ENCODE measurements around the gene CTU1.

Gene CTU1

DNA sequence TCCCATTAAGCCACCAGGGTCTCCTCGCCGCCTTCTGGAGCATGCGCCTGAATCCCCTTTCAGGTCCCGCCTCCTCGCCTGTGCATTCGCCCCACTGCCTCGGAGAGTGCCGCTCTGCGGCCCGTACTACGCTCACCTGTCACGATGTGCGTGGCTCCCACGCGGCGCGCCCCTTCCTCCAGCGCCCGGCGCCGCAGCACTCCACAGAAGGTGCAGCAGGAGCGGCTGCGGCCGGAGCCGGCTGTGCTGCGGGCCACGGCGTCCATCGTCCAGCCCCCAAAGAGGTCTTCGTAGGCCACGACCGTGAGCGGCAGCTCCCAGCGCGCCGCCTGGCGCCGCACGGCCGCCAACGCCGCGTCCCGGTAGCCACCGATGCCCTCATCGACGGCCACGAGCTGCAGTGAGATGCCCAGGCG lies 4.3 kb downstream of the CTU1 start:
- DNase-seq (ENCODE audit: low spot score), result no peak

- DNase-seq (ENCODE audit: low spot score), result no peak
These were observed 5.2 kb downstream of the CTU1 start for GRCh38 chr19:51102991-51103390.

DNA sequence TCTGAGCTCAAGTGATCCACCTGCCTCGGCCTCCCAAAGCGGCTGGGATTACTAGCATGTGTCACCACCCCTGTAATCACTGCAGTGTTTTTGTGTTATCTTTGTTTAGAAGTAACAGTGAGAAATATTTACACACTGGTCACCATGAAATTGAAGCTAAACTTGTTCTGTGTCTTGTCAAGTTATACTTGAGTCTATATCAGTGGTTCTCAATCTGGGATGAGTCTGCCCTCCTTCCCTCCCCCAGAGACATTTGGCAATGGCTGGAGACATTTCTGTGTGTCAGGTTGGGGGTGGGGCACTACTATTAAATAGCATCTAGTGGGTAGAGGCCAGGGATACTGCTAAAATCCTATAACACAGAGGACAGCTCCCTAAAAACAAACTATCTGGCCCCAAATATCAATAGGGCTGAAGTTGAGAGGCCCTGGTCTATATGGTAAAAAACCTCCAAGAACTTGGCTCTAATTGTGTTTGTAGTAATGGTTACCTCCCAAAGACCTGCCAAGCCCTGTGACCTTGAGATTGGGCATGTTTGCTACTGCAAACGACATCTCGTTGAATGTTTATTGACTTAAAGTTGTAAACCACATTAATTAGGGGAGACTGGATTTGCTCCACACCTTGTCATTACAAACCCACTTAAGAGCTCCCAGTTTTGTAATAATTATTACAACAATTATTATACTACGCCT lies 6.9 kb downstream of the CTU1 start:
- DNase-seq (ENCODE audit: low spot score), result no peak

DNA sequence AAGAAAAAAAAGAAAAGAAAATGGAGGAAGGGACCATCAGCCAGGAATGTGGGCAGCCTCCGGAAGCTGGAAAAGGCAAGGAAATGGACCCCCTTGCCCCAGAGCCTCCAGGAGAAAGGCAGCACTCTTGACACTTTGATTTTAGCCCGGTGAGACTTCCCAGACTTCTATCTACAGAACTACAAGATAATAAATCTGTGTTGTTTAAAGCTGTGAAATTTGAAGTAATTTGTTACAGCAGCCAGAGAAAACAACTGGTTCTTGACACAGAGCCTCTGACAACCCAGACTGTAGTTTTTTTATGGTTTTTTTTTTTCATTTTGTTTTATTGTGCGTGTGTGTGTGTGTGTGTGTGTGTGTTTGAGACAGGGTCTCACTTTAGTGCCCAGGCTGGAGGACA lies 7.6 kb downstream of the CTU1 start:
- no peak for DNase-seq (ENCODE audit: low spot score)

- DNase-seq (ENCODE audit: low spot score), result no peak
These were observed 9.2 kb downstream of the CTU1 start for GRCh38 chr19:51099047-51099382.

GRCh38 chr19:51098365-51099046 lies 9.7 kb downstream of the CTU1 start:
- no peak for DNase-seq (ENCODE audit: low spot score)

DNA sequence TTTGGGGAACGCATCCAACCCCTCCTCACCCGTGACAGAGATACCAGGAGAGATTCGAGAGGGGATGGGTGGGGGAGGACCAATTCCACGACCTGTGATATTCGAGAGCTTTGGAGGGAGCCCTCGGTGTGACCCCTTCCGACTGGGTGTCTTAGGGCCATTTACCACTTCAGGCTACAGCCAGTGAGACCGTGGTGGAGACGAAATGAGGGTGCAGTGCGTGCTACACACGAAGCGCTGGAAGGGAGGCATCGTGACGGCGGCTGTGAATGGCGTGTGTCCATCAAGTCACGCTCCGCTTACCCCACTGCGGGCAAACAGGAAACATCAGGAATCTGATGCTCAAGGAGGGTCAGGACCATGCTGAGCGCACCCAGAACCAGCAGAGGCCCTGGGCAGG lies 10.4 kb downstream of the CTU1 start:
- DNase-seq (ENCODE audit: low spot score), result no peak

DNA sequence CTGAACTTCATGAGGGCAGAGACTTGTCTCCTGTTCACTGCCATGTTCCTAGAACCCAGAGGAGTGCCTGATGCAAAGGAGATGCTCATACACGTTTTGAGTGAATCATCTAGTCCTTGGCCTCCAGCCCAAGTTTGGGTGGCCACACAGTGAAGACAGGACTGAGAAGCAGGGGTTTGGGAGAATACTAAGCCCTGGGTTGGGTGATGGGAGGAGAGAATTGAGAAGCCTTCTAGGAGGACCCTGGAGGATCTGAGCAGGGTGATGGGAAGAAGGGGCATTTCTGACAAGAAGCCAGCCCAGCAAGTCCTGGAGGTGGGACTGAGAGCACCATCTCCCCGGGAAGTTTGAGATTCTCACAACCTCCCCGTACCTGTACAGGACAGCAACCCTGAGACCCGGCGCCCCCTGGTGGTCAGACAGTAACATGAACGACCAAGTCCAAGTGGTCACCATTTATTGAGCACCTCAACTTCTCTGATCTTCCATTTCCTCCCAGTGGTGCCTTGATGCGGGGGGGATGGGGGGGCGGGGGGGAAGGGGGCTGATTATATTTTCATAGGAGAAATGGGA lies 11.0 kb downstream of the CTU1 start:
- DNase-seq (ENCODE audit: low spot score), result peak; percentile 80

DNA sequence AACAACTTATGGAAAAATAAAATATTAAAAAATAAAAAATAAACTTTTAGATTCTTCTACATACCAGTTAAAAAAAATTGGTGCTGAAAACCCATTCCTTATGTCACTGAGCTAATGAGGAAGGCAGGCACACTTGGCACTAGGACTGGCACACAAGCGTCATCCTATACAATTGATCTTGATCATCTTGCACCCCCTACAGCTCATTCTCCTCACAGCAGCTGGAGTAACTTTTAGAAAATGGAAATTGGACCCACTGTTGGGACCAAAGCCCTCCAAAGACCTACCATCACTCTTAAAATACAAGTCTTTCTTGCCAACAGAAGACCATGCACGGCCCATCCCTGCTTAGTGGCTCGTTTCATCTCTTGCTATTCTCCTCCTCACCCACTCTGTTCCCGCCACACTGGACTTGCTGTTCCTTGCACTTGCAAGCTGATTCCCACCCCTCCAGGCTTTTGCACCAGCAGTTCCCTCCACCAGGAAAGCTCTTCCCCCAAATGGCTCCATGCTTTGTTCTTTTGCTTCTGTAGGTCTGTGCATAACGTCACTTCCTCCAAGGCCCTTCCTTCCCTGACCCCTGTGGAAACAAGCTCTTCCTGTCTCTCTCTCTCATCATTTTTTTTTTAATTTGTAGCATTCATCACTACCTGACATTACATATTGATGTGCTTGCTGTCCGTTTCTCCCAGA lies 11.6 kb downstream of the CTU1 start:
- DNase-seq (ENCODE audit: low spot score), result no peak

DNA sequence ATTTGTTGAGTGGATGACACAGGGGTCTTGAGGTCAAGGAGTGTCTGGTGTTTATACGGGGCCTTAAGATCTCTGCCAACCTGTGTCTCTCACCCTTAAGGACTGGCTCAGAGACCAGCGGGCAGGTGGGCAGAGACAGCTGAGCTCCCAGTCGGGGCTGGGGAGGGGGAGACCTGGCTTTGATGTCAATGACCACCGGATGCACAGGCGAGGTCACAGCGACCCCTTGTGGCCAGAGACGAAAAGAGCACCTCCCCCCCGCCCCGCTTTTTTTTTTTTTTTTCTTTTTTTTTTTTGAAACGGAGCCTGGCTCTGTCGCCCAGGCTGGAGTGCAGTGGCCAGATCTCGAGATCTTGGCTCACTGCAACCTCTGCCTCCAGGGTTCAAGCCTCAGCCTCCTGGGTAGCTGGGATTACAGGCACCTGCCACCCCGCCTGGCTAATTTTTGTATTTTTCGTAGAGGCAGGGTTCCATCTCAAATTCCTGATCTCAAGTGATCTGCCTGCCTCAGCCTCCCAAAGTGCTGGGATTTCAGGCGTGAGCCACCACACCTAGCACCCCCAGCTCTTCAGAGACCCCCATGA lies 13.4 kb downstream of the CTU1 start:
- peak; percentile 85 for DNase-seq (ENCODE audit: low spot score)

GRCh38 chr19:51093510-51094345 lies 14.5 kb downstream of the CTU1 start:
- no peak for DNase-seq (ENCODE audit: low spot score)

DNA sequence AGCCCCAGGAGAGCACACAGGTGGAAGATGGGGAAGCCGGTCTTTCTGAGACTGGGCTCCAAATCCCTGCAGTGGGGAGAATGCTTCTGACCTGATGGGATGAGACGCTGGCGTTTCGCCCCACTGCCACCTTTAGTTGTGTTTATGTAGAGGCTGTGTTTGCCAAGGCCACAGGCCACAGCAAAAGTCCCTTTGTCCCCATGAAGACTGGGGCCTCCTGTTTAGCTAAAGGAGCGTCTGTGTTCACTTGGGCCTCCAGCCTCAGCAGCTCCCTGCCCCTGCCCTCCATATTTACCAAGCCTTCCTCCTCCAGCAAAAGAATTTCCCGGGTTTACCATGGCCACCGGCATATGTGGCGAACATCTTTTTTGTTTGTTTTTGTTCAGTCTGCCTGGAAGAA lies 15.1 kb downstream of the CTU1 start:
- no peak for DNase-seq (ENCODE audit: low spot score)

DNA sequence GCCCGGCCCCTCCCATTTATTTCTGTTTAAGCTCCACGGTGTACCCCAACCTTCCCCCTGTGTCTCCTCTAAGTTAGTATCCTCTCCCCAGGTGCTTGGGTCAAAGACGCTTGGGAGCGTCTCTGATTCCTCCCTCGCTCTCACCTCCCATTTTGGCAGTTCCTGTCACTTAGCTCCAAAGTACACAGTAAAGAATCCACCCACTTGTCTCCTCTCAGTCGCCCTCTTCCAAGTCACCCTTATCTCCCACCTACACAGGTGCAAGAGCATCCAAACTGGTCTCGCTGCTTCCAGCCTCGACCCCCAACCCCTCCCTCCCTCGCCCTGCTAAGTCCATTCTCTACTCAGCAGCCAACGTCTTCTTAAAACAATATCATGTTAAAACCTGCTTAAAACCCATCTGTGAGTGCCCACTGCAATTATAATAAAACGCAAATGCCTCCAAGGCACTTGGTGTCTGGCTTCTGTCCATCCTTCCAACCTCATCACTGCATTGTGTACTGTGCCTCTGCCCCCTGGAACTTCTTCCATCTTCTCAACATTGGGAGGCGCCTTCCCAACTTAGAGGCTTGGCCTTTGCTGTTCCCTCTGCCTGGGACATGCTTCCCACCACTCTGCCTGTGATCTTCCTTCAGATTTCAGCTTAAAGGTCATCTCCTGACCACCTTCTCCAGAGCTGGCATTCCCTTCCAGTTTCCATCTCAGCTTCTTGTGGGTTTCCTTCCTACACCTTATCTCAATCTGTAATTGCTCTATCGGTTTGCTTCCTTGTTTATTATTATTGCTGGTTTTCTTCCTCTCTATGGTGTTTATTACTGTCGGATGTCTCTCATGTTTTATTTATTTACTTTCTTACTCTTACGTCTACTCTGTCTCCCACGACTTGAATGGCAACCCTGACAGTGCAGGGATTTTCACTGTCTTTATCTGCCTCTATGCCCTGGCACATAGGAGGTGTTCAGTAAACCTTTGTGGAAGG lies 16.0 kb downstream of the CTU1 start:
- no peak for DNase-seq (ENCODE audit: low spot score)

GRCh38 chr19:51091126-51091525 lies 17.1 kb downstream of the CTU1 start:
- DNase-seq (ENCODE audit: low spot score), result no peak

DNA sequence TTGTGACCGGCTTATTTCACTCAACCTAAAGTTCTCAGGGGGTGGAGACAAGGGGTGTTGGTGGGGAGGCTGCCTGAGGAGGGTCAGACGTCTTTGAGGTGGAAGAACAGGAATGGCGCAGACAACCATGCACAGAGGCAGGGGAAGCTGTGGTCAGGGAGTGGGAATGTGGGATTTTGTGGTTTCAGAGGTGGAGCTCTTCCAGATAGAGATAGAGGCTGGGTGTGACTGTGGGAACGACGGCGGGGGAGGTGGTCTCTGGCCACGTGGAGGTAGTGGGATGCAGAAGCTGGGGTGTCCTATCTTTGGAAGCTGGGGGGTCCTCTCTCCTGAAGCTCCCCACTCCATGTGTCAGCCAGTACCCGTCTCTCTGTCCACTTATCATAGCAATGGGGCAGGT lies 17.7 kb downstream of the CTU1 start:
- DNase-seq (ENCODE audit: low spot score), result no peak

DNA sequence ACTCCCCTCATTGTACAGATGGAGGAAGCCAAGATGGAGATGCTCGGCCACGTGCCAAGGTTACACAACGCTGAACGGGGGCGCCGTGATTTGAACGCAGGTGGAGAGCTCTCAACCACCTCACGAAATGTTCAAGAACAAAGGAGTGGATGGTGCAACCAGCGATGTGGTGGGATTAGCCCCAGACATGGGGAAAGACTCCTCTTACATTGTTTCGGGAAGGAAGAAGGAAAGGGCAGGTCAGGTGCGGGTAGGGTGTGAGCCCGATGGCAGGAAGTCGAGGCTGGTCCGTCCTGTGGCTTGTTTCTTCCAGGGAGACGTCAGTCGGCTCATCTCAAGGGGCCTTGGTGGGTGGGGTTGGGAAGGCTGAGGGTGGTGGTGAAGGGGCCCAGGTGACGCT lies 18.4 kb downstream of the CTU1 start:
- DNase-seq (ENCODE audit: low spot score), result no peak

DNA sequence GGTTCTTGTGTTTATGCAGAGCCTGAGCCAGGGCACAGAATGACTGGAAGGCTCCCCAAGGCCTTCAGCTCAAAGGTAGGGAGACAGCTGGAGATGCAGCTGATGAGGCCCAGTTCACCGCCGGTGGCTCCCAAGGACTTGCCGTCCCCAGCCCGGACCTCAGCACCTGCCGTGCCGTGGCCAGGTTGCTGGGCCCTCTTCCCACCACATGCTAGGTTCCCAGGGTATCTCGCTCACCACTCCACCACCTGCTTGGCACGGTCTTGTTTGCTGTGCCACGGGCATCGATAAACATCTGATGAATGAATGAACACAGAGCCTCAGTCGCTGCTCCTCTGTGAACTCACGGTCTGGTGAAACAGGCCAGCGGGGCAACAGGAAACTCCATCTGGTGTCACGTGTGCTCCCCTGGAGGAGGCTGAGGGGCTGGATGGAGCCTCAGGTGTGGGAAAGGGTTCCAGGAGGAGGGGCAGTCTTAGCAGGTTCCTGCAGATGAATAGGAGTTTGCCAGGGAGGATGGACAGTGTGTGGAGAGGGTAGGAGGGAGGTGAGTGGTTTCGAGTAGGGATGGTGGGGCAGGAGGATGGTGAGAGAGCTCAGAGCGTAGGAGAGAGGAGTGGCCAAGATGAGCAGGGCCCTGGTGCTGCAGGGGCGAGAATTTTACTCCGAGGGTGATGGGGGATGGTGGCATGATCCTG lies 21.9 kb downstream of the CTU1 start:
- DNase-seq (ENCODE audit: low spot score), result no peak

- DNase-seq (ENCODE audit: low spot score), result no peak
These were observed 23.7 kb downstream of the CTU1 start for GRCh38 chr19:51084505-51084904.

GRCh38 chr19:51083783-51084182 lies 24.4 kb downstream of the CTU1 start:
- DNase-seq (ENCODE audit: low spot score), result no peak

DNA sequence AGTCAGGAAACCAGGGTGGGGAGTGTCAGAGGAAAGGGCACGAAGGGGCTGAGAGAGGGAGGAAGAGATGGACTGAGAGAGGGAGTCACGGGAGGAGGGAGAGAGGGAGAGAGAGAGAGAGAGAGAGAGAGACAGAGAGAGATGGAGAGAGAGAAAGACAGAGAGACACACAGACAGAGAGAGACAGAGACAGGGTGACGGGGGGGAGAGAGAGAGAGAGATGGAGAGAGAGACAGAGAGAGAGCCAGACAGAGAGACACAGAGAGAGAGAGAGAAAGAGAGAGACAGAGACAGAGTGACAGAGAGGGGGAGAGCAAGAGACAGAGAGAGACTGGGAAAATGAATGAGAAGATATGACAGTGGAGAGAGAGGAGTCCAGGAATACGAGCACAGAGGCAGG lies 25.0 kb downstream of the CTU1 start:
- no peak for DNase-seq (ENCODE audit: low spot score)
